Neutrophil (primary cell): ENCODE measurements around the gene GSTA5.
"Not testable (repeated sequence)": the region's sequence is repeated elsewhere in the genome, so short reads cannot be mapped to it uniquely, and the experiment has no call there.

ENCODE experiments used
- H3K27ac ChIP-seq: fragments of 200-600 bp; sonication (generic); 2 replicates; pipeline ENCODE4 v1.5.1; 2016; ENCODE audit warnings: mild to moderate bottlenecking, moderate library complexity
- H3K27me3 ChIP-seq: fragments of 200-600 bp; sonication (generic); 2 replicates; pipeline ENCODE4 v1.6.0; 2016; ENCODE audit warnings: mild to moderate bottlenecking
- H3K36me3 ChIP-seq: fragments of 200-600 bp; sonication (generic); 2 replicates; pipeline ENCODE4 v1.5.1; 2017
- H3K4me1 ChIP-seq, 2 experiments: fragments of 200-600 bp in 1 of 2; sonication (generic) in 1 of 2; 1 replicate in 1 of 2; 2 replicates in 1 of 2; pipeline versions ENCODE4 v1.5.1 to v1.6.1; 2013 to 2016; ENCODE audit warnings: low read depth in 1 of 2, low read length in 1 of 2, mild to moderate bottlenecking in 1 of 2, moderate library complexity in 1 of 2; ENCODE audit not compliant: control insufficient read depth in 1 of 2, insufficient read depth in 1 of 2
- H3K4me3 ChIP-seq, 2 experiments: fragments of 200-600 bp in 1 of 2; sonication (generic) in 1 of 2; 1 replicate in 1 of 2; 2 replicates in 1 of 2; pipeline ENCODE4 v1.5.1; 2013 to 2016; ENCODE audit warnings: low read depth in 1 of 2, low read length in 1 of 2, mild to moderate bottlenecking in 1 of 2, moderate library complexity in 1 of 2
- H3K9me3 ChIP-seq: fragments of 200-600 bp; sonication (generic); 2 replicates; pipeline ENCODE4 v1.5.1; 2016
- TF ChIP-seq, protein P1 (sequence below): fragments of 200-600 bp; sonication (generic); IDR thresholded peaks from 2 replicates; pipeline ENCODE4 v1.5.1; 2016; ENCODE audit warnings: antibody characterized with exemption

Gene GSTA5

DNA sequence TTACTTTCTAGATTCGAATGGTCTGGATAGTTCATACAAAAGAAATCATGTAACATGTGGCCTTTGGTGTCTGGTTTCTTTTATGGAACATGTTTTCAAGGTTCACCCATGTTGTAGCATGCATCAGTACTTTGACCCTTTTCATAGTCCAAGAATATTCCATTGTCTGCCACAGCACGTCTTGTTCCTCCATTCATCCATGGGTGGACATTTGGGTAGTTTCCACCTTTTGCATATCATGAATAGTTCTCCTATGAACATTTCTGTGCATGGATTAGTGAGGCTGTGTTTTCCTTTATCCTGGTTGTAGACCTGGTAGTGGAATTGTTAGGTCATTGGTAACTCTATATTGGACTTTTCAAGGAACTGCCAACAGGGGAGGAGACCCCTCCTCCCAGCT, 37.2 kb upstream of the GSTA5 start:
- Histone ChIP-seq H3K9me3 (no peaks in the 10 kb centered on the region), H3K27me3 (no peaks in the 10 kb centered on the region), H3K36me3 (no peaks in the 10 kb centered on the region), H3K4me3 (no peak overlapping the region), H3K27ac (no peak overlapping the region), H3K4me1 (peaks cover 3 to 4% of the 10 kb centered on the region in 2 experiments)
- TF ChIP-seq, protein P1, sequence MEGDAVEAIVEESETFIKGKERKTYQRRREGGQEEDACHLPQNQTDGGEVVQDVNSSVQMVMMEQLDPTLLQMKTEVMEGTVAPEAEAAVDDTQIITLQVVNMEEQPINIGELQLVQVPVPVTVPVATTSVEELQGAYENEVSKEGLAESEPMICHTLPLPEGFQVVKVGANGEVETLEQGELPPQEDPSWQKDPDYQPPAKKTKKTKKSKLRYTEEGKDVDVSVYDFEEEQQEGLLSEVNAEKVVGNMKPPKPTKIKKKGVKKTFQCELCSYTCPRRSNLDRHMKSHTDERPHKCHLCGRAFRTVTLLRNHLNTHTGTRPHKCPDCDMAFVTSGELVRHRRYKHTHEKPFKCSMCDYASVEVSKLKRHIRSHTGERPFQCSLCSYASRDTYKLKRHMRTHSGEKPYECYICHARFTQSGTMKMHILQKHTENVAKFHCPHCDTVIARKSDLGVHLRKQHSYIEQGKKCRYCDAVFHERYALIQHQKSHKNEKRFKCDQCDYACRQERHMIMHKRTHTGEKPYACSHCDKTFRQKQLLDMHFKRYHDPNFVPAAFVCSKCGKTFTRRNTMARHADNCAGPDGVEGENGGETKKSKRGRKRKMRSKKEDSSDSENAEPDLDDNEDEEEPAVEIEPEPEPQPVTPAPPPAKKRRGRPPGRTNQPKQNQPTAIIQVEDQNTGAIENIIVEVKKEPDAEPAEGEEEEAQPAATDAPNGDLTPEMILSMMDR, result no peak

DNA sequence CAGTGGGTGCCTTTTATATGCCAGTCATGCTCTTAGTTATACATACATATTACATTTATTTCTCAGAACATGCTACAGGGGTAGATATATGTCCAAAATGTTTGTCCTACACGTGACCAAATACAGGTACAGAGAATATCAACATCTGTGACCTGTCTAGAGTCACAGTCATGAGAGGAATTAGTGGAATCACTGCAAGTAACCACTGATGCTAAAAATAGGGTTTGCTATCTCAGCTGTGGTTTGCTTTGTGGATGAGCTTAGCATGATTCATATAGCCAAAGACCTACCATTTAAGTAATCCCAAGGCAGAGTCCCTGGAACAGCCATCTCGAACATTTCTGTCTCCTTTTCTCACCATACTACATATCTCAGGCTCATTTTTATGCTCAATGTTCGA, 36.6 kb upstream of the GSTA5 start:
- Histone ChIP-seq H3K27ac (no peak overlapping the region), H3K4me3 (no peak overlapping the region), H3K9me3 (no peaks in the 10 kb centered on the region), H3K36me3 (no peaks in the 10 kb centered on the region), H3K27me3 (peaks cover under 1% of the 10 kb centered on the region), H3K4me1 (peaks cover 2 to 3% of the 10 kb centered on the region in 2 experiments)
- TF ChIP-seq, protein P1, result no peak

DNA sequence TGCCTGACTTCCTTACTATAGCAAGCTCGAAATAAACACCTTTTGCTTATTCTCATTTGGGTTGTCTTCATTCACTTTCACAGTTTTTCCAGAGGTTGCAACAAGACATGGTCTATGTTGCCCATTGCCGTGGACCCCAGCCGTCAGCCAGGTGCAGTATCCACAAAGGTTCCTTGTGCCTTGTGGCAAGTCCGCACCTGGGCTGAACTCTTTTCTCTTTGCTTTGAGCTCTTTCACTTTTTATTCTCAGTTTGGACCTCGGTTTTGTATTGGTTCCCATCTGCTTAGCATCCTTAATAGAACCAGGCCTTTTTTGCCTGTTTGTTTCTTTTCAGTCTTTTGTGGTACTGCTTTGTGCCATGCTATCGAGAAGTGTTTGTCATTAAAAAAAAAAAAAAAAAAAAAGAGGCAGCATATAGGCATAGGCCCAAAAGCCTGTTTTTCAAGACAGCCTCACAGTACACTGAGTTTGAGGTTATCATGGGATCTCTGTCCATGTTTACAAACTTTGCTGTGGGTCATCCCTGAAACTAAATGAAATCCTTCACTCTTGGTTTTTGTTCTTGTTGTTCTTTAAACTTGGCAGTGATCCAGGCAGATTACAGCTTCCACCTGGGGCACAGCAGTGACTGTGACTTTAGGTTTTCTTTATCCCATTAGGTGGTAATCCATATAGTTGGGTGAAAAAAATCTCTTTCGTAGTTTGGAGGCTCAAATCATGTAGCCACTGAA, 35.6 kb upstream of the GSTA5 start:
- Histone ChIP-seq H3K27me3 (peaks cover 3% of the 10 kb centered on the region), H3K36me3 (no peaks in the 10 kb centered on the region), H3K4me3 (no peak overlapping the region), H3K4me1 (no peaks in the 10 kb centered on the region), H3K27ac (no peak overlapping the region), H3K9me3 (no peaks in the 10 kb centered on the region)
- TF ChIP-seq, protein P1, result no peak

DNA sequence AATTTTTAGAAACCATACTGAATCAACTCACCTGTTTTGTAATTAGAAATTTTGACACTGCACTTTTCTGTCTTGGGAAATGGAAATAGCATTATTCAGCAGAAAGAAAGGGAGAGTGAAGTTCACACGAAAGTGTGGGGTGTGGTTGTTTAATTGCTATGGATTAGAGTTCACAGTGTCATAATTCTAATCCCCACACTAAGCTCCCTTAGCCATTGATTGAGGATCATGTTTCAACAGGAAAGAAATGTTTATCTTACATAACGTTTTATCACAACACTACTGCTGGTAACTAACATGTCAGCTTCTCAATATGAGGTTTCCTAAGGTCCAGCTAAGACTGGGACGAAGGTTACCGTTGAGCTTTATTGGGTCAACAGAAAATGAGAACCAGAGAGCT, 31.4 kb upstream of the GSTA5 start:
- Histone ChIP-seq H3K27ac (no peak overlapping the region), H3K4me3 (no peak overlapping the region), H3K36me3 (no peaks in the 10 kb centered on the region), H3K9me3 (no peaks in the 10 kb centered on the region), H3K4me1 (no peaks in the 10 kb centered on the region), H3K27me3 (peaks cover 3% of the 10 kb centered on the region)
- TF ChIP-seq, protein P1, result no peak

DNA sequence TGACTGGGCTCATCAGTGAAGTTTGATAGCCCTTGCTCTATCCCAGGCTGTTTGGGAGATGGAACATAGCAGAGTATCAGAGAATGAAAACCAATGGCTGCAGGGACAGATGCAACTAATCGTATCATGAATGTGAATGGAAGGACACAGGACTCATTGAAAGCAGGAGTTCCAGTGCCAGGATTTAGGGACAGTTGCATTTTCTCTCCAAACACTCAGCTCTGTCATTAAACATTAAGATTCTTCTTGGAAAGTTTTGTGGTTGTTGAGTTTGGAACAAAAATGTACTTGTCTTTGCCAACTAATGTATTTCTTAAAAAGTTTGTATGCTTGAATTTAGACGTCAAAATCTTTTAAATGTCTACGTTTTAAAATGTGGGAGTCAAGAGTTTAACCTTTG, 31.0 kb upstream of the GSTA5 start:
- Histone ChIP-seq H3K9me3 (no peaks in the 10 kb centered on the region), H3K4me3 (no peak overlapping the region), H3K36me3 (no peaks in the 10 kb centered on the region), H3K27me3 (peaks cover 3% of the 10 kb centered on the region), H3K4me1 (no peaks in the 10 kb centered on the region), H3K27ac (no peak overlapping the region)
- TF ChIP-seq, protein P1, result no peak

DNA sequence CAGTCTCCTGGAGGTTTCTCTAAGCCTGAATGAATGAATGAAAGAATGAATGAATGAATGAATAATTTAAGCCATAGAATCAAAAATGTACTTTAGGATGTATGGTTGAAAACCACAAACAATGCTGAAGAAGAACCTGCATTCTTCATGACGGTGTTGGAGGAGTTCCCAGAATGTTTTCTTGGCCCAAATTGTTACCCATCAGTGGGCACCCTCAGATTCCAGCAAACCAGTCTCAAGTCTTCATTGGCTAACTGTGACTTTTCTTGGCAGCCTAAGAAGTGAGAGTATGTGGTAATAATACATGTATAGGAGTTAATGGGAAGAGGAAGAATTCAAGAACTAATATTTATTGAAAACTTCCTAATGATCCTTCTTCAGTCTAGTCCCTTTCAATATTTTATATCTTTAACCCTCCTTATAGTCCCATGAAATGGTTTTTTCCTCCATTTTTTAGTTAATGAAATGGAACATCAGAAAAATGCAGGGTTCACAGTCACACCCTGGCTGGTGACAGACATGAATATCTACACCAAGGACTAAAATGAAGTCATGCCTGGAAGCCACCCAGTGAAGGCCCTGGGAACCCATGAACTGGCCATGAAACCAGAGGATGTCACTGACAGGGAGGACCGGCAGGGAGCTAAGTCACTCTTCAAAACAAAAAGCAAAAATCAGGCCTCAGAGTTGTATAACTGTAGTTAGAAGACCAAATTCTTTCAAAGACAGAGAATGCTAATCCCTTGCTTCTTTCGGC, 29.9 kb upstream of the GSTA5 start:
- H3K4me3 ChIP-seq, H3K36me3 ChIP-seq, H3K27ac ChIP-seq, H3K9me3 ChIP-seq, H3K27me3 ChIP-seq, H3K4me1 ChIP-seq: not testable (repeated sequence)

DNA sequence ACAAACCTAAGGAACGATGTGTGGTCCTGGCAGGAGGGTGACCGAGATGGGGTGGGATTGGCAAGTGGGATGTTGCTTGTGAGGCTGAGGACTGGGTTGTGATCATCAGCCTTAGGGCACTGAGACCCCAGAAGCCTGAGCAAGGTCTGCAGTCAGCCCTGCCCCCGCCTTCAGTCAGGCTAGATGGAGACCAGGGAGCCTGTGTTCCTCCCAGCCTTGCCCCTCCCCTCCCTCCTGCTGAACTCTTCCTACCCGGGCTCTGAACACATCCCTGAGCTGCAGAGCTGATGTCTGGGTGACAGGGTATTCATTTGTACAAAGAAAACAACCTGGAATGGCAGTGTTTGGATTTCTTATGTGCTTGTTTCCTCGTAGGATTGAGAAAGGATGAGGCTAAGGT, 28.3 kb upstream of the GSTA5 start:
- H3K27ac ChIP-seq, H3K9me3 ChIP-seq, H3K27me3 ChIP-seq, H3K4me3 ChIP-seq, H3K4me1 ChIP-seq, H3K36me3 ChIP-seq: not testable (repeated sequence)
